ENCODE results near the gene ACOT4. TPM values are rescaled to one million over a fixed set of nuclear protein-coding genes. Genes with fewer than 3 reads are reported as not detected.

ACOT4 gene
- polyA plus RNA-seq, 1 experiment, result 0.67 TPM

DNA sequence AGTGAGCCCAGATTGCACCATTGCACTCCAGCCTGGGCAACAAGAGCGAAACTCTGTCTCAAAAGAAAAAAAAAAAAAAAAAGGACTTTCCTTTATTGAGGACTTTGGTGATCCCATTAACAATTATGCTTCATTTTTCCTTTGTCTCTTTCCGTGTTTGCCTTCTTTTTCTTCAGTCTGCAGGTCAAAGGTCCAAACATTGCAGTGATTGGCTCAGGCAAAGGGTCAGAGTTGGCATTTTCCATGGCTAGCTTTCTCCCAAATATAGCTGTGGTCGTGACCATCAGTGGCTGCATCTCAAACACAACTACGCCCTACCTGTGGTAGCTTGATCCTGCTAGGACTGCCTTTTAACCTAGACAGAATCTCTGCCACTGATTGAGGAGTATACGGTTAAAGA is 46.2 kb downstream of the ACOT4 start:
- POLR2A ChIA-PET, result no interaction called here

GRCh38 chr14:73640796-73641365 is 49.2 kb downstream of the ACOT4 start:
- ChIA-PET CTCF (interaction anchor here (1.1 kb wide), 1 partner anchor 164 kb away, joined by 3 read pairs; no protein-coding TSS in a partner anchor), POLR2A (no interaction called here)
- no peaks in the 10 kb centered on the region for H3K36me3 ChIP-seq (ENCODE audit: control insufficient read depth, insufficient read depth, low read length)
- no peak for DNase-seq (ENCODE audit: low read depth)
- no peaks in the 10 kb centered on the region for H3K27me3 ChIP-seq (ENCODE audit: control insufficient read depth, insufficient read depth, low read length)
- TF ChIP-seq CTCF (IDR thresholded peaks at IDR 0.05; ENCODE audit: insufficient read depth, low read depth, low read length), result no peak
- no peak overlapping the region for H3K4me3 ChIP-seq (ENCODE audit: low read depth, low read length)

More for the DNA sequence above, 46.2 kb downstream of the ACOT4 start:
- no peaks in the 10 kb centered on the region for H3K27me3 ChIP-seq (ENCODE audit: control insufficient read depth, insufficient read depth, low read length)
- CTCF ChIA-PET, result interaction anchor here (1.5 to 5.3 kb wide), 2 partner anchors 24 to 130 kb away, joined by 4 to 28 read pairs; no protein-coding TSS in a partner anchor
- no peak for DNase-seq (ENCODE audit: low read depth)
- H3K36me3 ChIP-seq (ENCODE audit: control insufficient read depth, insufficient read depth, low read length), result no peaks in the 10 kb centered on the region
- no peak overlapping the region for H3K4me3 ChIP-seq (ENCODE audit: low read depth, low read length)
- no peak for TF ChIP-seq CTCF (IDR thresholded peaks at IDR 0.05; ENCODE audit: insufficient read depth, low read depth, low read length)

DNA sequence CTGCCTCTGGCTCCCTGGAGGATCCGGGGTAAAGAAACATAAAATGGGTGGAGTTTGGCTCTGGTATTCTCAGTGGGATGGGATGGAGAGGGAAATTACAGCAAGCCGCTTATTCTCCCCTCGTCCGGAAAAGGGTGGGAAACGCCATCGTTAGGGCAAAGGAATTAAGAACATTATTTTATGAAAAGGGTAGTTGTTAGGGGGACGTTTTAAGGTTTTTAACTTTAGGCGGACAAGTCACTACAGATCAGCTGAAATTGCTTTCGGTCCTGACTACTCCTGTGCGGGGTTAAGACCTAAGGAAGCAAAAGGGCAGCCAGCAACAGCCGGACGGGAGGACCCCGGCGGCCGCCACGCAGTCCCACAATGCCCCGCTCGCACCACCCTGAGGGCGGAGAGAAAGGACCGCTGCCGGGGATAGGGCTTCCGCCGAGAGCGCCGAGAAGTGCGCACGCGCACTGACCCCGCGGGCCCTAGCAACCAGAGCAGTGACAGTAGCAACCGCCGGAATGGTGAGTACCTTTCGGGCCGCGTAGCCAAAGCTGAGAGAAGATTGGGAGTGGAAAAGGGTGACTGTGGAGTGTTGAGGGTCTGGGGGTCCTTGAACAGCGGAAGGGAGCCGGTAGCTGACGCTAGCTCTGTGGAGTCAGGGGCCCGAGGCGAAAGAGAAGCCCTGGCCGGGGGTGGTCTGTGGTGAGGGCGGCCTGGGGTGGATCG is 53.0 kb downstream of the ACOT4 start, which contains the start of gene DNAL1:
Gene DNAL1 (plus strand): TSS at position 456 of the 717 bp plus-strand sequence. CDS start 54 bp downstream, at position 510.
- TF ChIP-seq CTCF (IDR thresholded peaks at IDR 0.05; ENCODE audit: insufficient read depth, low read depth, low read length), result no peak
- ChIA-PET POLR2A (no interaction called here), CTCF (interaction anchor here (0.7 to 1.4 kb wide), 4 partner anchors 11 to 133 kb away, joined by 3 to 11 read pairs (median 4); no protein-coding TSS in a partner anchor)
- H3K4me3 ChIP-seq (ENCODE audit: low read depth, low read length), result peak within 1 kb of the TSS; percentile 88
- no peaks in the 10 kb centered on the region for H3K27me3 ChIP-seq (ENCODE audit: control insufficient read depth, insufficient read depth, low read length)
- H3K36me3 ChIP-seq (ENCODE audit: control insufficient read depth, insufficient read depth, low read length), result no peaks in the 10 kb centered on the region
- DNase-seq (ENCODE audit: low read depth), result peak; percentile 44

DNA sequence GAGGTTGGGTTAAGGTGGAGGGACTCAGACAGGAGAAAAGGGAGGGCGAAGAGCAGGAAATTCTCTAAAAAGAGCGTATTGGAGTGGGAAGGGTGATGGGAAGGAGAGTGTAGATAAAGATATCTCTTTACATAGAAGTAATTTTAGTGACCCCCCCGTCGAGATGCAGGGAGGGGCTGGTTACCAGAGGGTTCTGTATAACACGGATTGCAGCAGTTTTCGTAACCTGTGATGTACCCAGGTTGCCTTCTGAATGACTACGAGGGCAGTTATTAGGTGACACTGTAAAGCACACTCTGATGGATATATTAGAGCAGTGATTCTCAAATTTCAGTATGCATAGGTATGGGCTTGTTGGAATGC is 53.6 kb downstream of the ACOT4 start:
- no peak for TF ChIP-seq CTCF (IDR thresholded peaks at IDR 0.05; ENCODE audit: insufficient read depth, low read depth, low read length)
- no peaks in the 10 kb centered on the region for H3K36me3 ChIP-seq (ENCODE audit: control insufficient read depth, insufficient read depth, low read length)
- H3K4me3 ChIP-seq (ENCODE audit: low read depth, low read length), result peak overlapping the region; percentile 88
- CTCF ChIA-PET, result interaction anchor here (1.2 to 1.4 kb wide), 2 partner anchors 17 to 42 kb away, joined by 3 to 4 read pairs; no protein-coding TSS in a partner anchor
- no peaks in the 10 kb centered on the region for H3K27me3 ChIP-seq (ENCODE audit: control insufficient read depth, insufficient read depth, low read length)
- no peak for DNase-seq (ENCODE audit: low read depth)
- POLR2A ChIA-PET, result no interaction called here

Other genes starting within 250 kb of the ACOT4 start
- 102 and 131 TPM in 2 replicates for gene NUMB, start 133.3 kb upstream of the ACOT4 start, polyA plus RNA-seq (2011; rRNA removed)
- gene RIOX1, start 100.9 kb upstream of the ACOT4 start, polyA plus RNA-seq (2011; rRNA removed), result 7.5 and 8.5 TPM in 2 replicates
- 6.1 and 8.5 TPM in 2 replicates for gene ACOT1, start 54.7 kb upstream of the ACOT4 start, polyA plus RNA-seq (2011; rRNA removed)
- gene HEATR4, start 32.9 kb upstream of the ACOT4 start, polyA plus RNA-seq (2011; rRNA removed), result not detected in 2 replicates
- 50.5 and 70.2 TPM in 2 replicates for gene ACOT2, start 22.7 kb upstream of the ACOT4 start, polyA plus RNA-seq (2011; rRNA removed)
- not detected in 2 replicates for gene ACOT6, start 20.6 kb downstream of the ACOT4 start, polyA plus RNA-seq (2011; rRNA removed)
- 2.4 and 6.6 TPM in 2 replicates for gene DNAL1, start 53.1 kb downstream of the ACOT4 start, polyA plus RNA-seq (2011; rRNA removed)
- 8.8 and 11.6 TPM in 2 replicates for gene PNMA1, start 122.5 kb downstream of the ACOT4 start, polyA plus RNA-seq (2011; rRNA removed)